HTR-8/SVneo (cell line): ENCODE data around the gene TENM4.

ENCODE experiments used
- DNase-seq: peaks from one replicate; pipeline ENCODE4 v3.0.0; 2011; ENCODE audit warnings: low spot score, mixed read lengths; ENCODE audit not compliant: insufficient read length
- FAIRE-seq: peaks from 2 replicates; lab custom pipeline; 2011; peaks lifted over from hg19 to GRCh38; lab: Jason Lieb, UNC

Gene TENM4

DNA sequence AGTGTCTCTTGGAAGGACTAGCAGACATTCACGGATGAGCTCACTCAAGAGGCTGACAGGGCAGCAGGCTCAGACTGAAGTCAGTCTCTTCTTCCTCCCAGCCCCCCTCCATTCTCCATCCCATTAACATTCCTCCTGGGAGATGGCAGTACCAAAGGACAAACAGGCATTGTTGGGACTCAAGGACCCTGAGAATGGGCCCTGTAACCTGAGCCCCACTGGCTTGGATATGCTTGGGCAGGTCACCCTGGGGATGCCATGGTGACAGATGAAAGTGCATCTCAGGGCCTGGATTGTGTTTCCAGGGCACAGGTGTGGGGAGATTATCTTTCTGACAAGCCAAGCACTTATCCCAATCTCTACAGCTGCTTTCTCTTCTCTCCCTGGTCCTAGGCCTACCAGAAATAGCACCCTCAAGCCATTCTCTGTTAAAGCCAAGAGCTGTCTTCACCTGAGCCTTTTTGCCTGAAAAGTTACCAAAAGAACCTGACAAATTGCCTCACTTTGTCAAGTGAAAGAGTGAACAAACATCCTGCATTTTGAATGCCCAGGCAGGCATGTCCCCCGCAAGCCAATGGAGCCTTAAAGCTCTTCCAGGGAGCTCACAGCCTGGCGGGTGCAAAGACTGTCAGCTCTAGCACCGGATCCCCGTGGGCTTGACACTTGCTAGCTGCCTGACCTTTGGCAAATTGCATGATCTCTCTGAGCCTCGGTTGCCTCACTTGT, 500.2 kb downstream of the TENM4 start:
- DNase-seq = no peak
- FAIRE-seq = no peak

DNA sequence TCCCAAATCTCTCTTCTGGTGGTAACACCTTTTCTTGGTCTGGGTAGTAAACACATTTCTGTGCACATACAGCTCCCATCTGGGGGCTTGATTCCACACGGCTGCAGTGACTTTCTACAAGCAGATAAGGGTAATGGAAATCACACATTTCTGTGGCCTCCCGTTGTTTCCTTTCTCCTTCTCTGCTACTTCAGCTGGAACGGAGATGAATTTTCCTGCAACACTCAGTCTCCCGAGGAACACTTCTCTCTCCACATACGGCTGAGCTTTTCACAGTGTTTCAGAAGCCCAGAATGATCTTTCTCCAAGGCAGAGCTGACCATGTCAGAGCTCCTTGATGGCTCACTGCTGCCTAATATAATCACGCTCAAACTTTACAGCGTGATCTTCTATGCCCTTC, 501.9 kb downstream of the TENM4 start:
- DNase-seq = no peak
- no peak for FAIRE-seq

DNA sequence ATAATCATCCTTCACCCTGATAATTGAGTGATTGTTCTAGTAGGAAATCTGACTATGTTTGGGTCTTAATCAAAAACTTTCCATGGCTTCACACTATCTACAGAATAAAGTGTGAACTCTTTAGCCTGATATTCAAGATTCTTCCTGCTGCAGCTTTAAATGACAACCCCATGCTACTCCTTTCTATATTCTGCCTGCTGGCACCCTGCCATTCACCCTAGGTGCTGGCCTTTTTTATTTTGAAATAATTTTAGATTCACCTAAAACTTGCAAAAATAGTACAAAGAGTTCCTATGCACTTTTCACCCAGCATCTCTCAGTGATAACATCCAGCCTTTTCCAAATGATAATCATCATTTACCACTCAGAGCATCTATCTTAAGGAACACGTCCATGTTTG, 502.8 kb downstream of the TENM4 start:
- no peak for DNase-seq
- FAIRE-seq = no peak

DNA sequence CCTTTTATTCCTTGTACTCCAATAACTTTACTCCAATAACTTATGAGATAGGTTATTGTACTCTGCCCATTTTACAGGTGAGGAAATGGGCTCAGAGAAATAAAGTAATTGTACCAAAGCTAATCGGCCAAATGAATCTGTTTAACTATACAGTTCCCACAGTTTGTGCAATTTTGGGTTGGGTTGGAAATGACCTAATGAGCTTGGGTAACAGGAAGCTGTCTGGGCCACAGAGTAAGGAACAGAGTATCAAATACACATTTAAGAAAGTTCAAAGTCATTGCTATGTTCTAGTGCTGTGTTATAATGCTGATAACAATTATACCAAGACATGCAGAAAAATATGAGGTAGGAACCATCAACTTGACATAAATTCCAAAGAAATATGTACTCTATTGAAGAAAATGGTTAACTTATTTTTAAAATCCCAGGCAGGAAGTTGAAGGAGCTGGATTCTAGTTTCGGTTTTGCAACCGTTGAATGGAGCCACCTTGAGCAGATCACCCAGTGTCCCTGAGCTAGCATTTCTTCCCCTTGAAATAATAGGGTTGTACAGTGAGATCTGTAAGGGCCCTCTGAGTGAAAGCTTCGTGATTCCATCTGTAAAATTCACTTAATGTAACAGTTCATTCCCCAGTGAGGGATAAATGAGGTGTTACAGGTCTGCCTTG, 505.3 kb downstream of the TENM4 start:
- no peak for DNase-seq

DNA sequence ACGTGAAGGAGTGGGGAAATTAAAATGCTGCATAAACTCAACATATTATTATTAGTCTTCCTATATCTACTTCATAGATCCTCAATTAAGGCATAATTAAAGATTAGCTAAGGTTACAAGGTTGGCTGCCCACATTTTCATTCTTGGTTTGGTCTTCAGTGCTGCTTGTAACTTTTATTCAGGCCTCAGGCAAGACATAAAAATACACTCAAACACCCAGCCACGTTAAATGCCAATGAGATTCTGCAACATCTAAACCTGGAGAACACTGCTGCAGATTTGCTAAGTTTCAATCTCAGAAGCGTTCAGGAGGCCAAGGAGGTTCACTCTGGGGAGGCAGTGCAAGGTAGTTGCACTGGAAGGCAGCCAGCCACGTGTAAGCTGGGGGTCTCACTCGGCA, 507.5 kb downstream of the TENM4 start:
- FAIRE-seq (no peak), DNase-seq (no peak)

More for the DNA sequence above, 505.3 kb downstream of the TENM4 start:
- no peak for FAIRE-seq

DNA sequence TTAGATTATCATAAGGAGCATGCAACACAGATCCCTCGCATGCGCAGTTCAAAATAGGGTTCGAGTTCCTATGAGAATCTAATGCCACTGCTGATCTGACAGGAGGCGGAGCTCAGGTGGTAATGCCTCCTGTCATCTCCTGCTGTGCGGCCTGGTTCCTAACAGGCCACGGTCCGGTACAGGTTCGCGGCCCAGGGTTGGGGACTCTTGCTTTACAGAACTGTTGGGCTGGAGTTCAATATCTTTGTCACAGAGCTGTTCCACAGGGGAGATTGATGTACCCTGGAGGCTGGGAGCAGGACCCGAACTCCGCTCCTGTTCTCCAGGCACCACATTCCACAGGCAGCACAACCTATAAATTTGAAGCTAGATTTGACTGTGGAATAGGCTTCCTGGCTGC, 508.1 kb downstream of the TENM4 start:
- DNase-seq (no peak), FAIRE-seq (no peak)

DNA sequence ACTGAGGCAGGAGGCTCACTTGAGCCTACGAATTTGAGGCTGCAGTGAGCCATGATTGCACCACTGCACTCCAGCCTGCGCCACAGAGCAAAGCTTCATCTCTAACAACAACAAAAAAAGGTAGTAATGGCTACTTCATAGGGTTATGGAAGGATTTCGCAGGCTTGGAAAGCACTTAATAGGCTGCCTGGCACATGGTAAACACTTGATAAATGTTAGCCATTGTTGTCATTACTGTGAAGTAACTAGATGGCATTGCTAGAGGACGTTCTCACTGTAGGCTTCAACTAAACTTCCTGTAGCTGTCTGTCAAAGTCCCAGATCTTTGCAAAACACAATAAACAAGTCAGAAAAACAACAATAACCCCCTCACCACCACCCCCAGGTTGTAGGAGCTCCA, 508.9 kb downstream of the TENM4 start:
- DNase-seq = no peak
- FAIRE-seq = no peak

DNA sequence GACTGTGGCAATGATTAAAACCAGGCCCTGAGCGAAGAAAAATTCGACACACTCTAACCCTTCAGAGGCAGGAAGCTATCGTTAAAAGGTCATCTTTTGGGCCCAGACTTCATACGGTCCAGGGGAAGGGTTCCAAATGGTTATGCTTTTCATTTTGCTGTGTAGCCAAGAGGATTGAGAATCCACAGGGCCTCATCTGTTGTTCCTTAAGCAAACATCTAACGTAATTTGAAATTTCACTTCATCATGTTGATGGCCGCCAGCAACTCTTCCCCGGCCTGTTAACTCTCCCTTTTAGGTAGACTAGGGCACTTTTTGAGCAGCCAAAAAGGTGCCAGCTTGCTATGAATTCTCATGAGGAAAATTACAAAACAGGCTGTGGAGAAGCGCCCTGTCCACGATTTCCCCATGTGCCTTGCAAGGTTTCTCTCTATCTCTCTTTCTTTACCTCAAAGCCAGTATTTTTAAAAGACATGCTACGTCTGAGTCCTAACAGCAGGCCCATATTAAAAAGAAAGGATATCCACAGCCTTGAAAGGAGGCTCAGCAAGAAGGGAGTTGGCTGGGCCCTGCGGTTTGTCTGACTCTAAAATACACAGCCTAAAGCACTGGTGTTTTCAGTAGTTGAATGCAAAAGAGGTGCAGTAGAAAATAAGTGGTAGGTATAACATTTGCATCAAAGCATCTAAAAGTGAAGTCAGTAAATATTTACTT, 509.9 kb downstream of the TENM4 start:
- no peak for DNase-seq
- FAIRE-seq = no peak

DNA sequence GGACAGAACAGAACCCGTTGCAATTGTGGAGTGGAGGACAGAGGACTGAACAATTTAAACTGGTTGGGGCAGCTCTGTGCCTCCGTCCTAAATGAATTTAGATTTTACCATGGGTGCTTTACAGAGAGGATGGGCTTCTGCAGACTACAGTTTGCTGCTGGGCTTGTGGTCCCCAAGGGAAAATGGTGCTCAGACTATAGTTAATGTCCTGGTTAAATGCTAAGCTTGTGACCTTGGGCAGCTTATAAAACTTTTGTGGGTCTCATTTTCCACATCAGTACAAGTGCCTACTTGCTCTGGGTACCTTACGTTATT, 511.0 kb downstream of the TENM4 start:
- DNase-seq = no peak
- no peak for FAIRE-seq

DNA sequence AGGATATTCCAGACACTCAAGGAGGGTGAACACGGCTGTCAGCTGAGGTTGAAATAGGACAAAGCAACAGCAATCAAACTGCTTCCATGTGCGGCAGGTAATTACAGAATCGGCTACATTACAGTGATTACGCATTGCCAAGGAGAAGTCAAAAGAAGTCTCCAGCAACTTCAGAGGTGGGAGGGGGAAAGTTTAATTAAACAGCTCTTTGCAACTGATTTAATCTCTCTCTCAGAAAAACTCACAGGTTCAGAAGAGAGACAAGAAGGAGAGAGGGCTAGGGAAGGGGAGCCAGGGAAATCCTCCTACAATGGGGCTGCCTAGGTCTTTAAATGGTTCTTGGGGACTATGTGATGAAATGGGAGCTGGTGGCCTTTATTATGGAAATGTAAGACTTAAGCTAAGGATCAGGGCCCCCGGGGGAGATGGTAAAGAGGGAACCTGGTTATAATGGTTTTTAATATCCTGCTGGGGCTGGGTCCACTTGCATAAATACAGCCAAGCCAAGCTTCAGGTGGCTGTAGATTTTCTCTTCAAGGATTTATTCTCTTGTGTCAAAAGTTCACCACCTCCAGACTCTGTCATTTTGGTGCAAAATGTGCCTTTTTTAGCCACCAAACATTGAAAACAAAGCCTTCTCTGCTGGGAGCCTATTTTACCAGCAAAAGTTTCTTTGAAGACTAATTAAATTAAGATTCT, 511.5 kb downstream of the TENM4 start:
- DNase-seq = no peak

DNA sequence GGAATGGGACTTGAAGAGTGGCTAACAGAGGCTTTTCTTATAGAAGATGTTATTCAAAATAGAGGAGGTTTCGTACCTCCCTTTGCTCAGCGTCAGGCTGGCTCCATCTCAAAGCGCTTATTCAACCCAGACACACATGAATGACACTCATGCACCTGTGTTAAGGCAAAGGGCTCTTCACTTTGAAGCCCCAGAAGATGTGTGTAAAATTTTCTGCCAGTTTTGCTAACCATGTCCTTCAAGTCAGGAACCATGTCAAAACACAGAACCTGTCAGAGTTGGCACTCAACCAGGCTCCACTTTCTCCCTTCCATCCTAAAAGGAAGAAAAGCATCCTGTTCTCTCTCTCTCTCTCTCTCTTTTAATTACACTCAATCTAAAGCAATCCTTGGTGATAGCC, 513.3 kb downstream of the TENM4 start:
- FAIRE-seq (no peak), DNase-seq (no peak)

More for the DNA sequence above, 511.5 kb downstream of the TENM4 start:
- no peak for FAIRE-seq

DNA sequence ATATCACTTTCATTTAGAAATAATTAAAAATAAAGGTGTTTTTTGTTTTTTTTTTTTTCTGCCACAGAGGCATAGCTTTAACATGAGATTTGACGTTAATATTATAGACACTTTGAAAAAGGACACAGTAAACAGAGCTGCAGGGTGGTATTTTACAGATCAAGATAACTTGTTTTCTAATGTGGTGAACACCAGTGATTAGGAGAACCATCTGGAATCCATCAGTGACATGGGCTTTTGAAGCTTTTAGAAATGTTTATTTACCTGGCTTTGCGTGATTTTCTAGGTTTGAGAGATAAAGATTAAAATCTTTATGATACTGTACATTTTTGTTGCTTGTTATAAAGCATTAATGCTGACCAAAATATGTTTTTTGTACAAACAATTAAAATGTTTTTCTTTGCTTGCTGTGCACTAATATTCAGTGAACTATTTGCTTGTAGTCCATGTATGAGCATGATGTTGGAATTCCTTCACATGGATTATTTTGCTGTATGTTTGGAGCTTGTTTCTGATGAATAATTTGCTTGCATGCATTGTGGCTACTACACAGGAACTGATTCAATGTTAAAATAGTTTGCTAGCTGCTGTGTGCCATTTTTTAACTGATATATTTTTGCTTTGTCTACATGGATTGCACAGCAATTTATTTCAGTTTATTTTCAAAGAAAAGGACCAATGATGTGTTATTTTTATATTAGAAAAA, 514.0 kb downstream of the TENM4 start:
- FAIRE-seq (no peak), DNase-seq (no peak)

DNA sequence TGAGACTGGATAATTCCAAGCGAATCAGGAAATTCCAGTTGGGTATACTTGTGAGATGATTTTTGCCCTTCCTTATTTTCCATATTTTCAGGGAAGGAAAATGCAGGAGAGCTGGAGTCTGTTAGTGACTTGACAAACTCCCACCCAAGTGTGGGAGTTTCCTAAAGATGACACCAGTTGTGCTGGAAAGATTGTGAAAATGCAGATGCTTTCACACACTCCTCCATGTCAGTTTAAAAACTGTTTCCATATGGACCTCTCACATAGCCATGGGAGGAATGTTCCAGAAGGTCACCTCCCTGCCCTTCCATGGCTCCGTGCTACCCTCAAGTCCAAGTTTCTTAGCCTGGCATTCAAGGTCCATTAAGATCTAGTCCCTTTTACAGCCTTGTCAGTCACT, 515.4 kb downstream of the TENM4 start:
- FAIRE-seq = no peak
- DNase-seq = no peak

DNA sequence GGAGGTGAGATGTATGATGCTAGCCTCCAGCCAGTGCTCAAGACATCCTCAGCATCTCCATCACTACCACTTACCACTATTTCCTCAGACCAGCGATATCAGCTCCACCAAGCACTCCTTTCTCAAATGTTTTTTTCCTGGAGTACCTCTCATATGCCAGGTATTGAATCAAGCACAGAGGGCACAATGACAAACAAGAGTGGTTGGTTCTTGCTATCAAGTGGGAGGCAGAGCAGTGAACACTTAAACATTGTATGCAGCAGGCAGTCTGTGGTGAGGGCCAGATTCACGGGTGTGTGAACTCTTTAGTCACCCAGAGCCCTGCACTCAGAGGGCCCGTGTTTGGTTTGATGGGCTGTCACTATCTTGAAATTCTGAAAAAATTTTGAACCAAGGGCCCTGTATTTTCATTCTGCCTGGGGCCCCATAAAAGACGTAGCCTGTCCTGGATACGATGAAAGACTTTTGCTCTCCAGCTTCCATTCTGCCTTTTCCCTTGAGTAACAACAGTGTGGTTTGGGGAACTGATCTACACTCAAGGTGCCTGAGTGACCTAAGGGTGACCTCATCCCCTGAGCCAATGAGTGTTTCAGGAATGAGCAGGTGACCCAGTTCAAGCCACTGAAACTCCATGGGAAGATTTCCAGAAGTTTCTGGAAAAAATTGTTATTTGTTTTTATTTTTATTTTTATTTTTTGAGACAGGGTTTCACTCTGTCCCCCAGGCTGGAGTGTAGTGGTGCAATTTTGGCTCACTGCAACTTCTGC, 517.8 kb downstream of the TENM4 start:
- DNase-seq (no peak), FAIRE-seq (no peak)

DNA sequence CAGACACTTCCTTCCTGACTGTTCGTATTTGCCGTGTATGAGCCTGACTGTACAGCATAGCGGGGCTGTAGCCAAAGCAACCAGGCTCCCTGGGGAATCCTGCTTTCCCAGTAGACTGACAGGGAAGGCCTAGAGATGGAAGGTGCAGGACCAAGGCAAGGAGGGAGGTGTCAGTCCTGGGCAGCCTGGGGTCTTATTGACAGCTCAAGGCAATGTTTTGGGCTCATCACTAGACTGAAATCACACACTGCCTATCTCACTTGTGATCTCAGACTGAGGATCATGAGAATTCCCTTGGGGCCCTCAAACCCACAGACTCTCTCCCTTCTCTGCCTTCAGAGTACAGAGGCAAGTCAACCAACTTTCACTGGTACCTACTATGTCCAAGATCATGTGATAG, 519.3 kb downstream of the TENM4 start:
- DNase-seq = no peak
- FAIRE-seq = no peak

DNA sequence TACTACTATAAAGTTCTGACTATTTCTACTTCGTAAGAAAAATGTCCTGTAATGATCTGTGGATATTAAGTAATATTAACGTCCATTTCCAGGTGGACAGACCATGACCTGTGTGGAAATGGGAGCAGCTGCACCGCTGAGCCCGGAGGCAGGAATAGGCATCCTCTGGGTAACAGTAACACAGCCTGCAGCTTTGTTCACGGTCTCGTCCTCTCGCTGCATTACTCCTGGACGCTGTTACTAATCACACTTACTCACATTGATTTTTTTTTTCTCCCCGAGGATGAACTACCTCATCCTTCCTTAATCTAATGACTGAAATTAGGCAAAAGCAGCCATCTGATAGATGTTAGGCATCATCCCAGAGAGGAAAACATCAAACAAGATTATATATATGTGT, 520.5 kb downstream of the TENM4 start:
- FAIRE-seq = no peak
- no peak for DNase-seq

DNA sequence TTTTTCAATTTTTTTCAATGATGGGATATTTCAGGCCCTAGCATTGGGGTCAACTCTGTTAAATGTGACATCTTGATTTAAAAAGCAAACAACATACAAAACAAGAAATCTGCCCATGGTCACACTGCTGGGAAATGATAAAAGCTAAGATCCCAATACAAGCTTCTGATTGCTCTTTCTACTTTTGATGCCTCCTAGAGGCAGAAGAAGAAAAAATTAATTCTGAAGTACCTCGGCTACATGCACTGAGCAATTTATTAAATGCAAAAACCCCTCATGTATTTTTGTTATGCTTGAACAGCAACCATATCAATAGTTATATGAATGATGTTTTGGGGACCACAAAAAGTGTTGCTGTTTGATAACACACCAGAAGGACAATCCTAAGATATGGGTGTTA, 524.1 kb downstream of the TENM4 start:
- no peak for DNase-seq
- no peak for FAIRE-seq

DNA sequence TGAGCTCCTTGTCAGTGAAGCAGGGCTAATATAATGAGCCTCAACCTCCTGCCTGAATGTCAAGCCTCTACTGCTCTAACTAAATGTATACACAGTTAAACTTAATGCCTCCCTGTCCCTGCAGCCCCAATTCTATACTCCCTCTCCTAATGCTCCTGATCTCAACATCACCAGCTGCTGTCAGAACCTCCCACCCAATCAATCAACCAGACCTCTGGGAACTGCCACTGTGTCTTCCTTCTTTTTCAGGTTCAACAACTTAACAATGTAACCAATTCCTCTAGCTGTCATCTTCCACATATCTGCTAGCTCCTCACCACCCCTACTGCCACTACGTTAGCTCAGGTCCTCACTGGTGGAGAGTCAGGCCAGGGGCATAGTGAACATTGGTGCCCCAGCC, 526.3 kb downstream of the TENM4 start:
- no peak for DNase-seq
- FAIRE-seq = no peak

DNA sequence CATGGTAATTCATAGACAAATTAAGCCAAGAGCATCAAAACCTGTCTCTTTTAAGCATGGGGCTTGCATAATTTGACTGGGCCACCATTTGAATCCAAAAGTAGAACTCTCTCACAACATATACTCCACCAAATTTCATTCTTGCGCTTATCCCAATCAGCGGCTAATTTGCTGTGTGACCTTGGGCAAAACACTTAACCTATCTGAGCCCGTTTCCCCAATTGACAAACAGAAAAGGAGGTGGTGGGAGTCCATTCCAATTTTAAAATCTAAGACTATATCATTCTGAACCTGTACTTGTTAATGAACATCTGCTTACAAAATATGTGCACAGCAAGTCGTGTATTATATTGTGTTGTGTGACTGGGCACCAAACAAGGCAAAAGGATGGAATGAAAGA, 528.1 kb downstream of the TENM4 start:
- no peak for FAIRE-seq

DNA sequence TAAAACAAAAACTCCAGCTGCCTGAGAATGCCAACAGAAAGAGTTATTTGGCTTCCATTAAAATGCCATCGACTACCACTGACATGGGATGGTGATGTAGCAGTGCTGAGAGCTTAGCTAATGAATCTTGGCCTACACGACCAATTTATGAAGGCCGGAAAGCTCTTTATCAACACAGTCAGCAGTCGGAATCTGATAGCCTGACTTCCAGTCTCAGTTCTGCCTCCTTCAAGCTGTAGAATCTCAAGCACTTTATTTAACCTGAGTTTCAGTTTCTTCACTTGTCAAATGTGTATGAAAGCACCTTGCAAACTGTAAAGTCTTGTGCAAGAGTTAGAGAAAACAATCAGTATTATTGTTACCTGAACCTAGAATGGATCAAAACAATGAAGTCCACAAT, 530.5 kb downstream of the TENM4 start:
- DNase-seq (no peak), FAIRE-seq (no peak)

More for the DNA sequence above, 528.1 kb downstream of the TENM4 start:
- DNase-seq = no peak
